Keratinocyte (primary cell): Measurements from ENCODE around the gene C1QBP.

Source experiments
- CTCF ChIP-seq, 3 experiments: IDR thresholded peaks in 1 of 3; conservative IDR thresholded peaks in 1 of 3; optimal IDR thresholded peaks in 1 of 3; 2 replicates in 2 of 3; 3 replicates in 1 of 3; pipeline versions ENCODE3 to v1.5.1; 2011; ENCODE audit warnings: low read length in 3 of 3, mild to moderate bottlenecking in 3 of 3, moderate library complexity in 2 of 3, control low read depth in 1 of 3, inconsistent platforms in 1 of 3; ENCODE audit not compliant: insufficient read depth in 2 of 3; ENCODE audit errors: extremely low read depth in 1 of 3
- EZH2 ChIP-seq: IDR thresholded peaks from one replicate; pipeline ENCODE4 v1.6.1; 2012; ENCODE audit warnings: inconsistent platforms, mild to moderate bottlenecking, low read length, moderate library complexity

GRCh38 chr17:5464717-5465507, 26.0 kb upstream of the C1QBP start:
- no peak for TF ChIP-seq CTCF (optimal IDR thresholded peaks at IDR 0.05 in 1 of 3, IDR thresholded peaks at IDR 0.05 in 1 of 3, conservative IDR thresholded peaks at IDR 0.05 in 1 of 3; ENCODE audit: extremely low read depth in 1 of 3, insufficient read depth in 2 of 3, low read length in 3 of 3)
- TF ChIP-seq EZH2 = no peak
